Measurements from ENCODE around the gene E4F1. TPM values are rescaled to one million over a fixed set of nuclear protein-coding genes. Genes with fewer than 3 reads are reported as not detected.
A peak's percentile ranks its signal among the peaks of the same experiment; 100 is the strongest.
"Not testable (repeated sequence)": the region's sequence is repeated elsewhere in the genome, so short reads cannot be mapped to it uniquely, and the experiment has no call there.

Gene E4F1
- total RNA-seq, 1 experiment from 2014 or later: 20.1 TPM

DNA sequence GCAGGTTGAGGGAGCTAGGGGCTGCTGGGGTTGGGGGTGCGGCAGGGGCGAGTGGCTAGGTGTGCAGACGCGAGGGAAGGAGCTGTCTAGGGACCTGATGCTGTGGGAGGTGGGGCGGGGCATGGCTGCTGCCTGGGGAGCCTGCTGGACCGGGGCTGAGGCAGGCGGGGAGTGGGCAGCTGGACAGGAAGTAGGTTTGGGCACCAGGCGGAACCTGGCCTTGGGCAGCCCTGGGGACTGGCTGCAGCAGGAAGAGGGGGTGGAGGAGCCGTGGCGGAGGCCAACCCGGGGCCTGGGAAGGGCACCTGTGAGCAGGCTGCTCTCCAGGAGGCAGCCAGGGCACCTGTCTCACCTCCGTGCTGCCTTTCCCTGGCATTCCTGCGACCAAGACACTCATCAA is 7.0 kb downstream of the E4F1 start:
- DNase-seq (ENCODE audit: low read depth): no peak

DNA sequence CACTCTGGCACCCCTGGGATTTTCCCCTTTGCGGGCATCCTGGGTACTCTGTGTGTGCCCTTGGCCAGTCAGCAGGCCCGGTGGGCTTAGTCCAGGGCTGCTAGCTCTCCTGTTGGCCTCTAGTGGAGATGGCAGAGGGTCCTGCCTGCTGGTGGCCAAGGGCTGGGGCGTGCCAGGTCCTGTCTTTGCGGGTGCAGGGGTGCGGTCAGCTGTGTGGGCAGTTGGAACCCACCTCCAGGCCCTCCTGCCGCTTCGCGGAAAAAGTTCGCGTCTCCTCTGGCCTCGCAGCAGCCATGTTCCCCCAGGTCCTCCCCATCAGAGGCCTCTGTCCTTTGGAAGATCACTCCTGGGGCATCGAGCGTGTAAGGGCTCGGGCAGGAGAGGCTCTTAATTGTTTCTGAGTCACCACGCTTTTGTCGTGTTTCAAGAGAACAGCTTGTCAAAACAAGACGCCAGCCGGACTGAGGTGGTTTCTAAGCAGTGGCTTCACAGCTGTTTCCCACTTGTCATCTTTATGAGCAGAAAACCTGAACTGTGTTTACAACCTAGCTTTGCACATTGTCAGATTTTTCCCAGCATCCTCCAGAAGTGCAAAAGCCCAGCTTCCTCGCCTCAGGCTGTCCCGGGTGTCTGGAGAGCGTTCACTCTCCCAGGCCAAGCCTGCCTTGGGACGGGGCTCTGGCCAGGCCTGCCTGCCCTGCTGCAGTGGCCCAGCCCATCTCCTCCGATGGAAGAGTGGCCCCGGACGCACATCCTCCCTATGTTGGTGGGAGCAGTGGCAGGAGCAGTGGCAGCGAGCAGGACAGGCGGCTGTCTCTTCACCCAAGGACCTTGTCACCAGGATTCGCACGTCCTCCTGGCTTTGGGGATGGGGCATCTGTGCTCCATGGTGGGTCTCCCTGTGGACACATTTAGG is 7.9 kb downstream of the E4F1 start:
- no peak for DNase-seq (ENCODE audit: low read depth)

DNA sequence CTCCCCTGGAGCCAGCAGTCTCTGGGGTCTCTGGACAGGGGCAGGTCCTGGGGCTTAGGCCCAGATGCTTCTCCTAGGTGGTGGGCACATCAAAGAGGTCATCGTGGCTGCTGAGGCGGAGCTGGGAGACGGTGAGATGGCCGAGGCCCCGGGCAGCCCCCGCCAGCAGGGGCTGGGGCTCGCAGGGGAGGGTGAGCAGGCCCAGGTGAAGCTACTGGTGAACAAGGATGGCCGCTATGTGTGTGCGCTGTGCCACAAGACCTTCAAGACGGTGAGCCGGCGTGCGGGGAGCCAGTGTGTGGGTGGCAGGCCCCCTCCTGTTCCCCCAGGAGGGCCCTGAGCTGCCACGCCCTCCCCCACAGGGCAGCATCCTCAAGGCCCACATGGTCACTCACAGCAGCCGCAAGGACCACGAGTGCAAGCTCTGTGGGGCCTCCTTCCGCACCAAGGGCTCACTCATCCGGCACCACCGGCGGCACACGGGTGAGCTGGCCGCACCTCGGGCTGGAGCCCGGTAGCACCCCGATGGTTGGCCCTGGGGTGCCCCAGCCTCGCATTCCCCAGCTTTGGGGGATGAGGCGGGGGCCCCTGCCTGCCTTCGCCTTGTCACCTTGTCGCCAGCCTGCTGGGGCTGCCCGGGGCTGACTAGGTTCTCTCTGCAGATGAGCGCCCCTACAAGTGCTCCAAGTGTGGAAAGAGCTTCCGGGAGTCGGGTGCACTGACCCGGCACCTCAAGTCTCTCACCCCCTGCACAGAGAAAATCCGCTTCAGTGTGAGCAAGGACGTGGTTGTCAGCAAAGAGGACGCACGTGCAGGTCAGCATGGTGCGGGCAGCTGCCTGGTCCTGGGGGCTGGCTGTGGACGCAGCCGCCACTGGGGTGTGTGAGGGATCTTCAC is 9.0 kb downstream of the E4F1 start:
- no peak for DNase-seq (ENCODE audit: low read depth)

DNA sequence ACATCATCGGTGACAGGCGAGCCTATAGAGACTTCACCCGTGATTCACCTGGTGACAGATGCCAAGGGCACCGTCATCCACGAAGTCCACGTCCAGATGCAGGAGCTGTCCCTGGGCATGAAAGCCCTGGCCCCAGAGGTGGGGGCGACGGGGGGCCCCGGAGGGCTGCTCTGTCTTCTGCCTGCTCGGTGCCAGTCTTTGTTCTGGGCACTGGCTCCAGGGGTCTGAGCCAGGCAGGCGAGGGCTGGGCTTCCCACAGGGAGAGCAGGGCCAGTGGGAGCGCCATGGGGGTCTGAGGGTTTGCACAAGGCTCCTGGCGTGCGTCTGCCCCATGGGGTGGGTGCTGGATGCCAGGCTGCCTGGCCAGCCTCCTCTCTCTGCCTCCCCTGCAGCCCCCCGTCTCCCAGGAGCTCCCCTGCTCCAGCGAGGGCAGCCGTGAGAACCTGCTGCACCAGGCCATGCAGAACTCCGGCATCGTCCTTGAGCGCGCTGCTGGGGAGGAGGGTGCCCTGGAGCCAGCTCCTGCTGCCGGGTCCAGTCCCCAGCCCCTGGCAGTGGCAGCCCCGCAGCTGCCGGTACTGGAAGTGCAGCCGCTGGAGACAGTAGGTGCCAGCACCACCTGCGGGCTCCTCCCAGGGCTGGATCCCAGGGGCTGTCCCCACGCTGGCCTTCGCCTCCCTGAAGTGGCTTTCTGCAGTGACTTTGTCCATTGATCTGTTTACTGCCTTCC is 9.8 kb downstream of the E4F1 start:
- DNase-seq (ENCODE audit: low read depth): no peak

DNA sequence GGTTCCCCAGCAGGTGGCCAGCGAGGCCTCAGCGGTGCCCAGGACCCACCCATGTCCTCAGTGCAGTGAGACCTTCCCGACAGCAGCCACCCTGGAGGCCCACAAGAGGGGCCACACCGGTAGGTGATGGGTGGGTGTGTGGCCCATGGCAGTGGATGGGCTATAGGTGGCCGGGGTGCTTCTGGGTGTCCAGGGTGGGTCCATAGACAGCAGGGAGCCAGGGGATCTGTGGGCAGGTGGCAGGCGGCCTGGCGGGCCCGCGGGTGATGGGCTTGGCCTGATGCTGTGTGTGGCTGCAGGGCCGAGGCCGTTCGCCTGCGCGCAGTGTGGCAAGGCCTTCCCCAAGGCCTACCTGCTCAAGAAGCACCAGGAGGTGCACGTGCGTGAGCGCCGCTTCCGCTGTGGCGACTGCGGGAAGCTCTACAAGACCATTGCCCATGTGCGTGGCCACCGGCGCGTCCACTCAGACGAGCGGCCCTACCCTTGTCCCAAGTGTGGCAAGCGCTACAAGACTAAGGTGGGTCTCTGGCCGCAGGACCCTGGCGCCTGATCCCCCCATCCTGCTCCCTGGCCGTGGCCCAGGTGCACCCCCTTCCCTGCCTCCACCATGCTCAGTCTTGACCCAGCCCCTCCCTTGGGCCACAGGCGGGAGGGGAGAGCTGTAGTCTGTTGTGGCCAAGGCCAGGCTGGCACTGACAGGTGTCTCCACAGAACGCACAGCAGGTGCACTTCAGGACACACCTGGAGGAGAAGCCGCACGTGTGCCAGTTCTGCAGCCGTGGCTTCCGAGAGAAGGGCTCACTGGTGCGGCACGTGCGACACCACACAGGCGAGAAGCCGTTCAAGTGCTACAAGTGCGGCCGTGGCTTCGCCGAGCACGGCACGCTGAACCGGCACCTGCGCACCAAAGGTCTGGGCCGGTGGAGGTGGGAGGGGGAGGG is 10.8 kb downstream of the E4F1 start:
- no peak for DNase-seq (ENCODE audit: low read depth)

DNA sequence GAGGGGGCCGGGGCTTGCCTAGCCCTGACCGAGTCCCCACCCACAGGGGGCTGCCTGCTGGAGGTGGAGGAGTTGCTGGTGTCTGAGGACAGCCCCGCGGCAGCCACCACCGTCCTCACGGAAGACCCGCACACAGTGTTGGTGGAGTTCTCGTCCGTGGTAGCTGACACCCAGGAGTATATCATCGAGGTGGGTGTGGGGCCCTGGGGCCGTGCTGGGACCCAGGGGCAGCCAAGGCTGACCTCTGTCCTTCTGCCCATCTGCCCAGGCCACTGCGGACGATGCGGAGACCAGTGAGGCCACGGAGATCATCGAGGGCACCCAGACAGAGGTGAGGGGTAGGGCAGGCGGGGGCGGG is 11.4 kb downstream of the E4F1 start:
- DNase-seq (ENCODE audit: low read depth): no peak

DNA sequence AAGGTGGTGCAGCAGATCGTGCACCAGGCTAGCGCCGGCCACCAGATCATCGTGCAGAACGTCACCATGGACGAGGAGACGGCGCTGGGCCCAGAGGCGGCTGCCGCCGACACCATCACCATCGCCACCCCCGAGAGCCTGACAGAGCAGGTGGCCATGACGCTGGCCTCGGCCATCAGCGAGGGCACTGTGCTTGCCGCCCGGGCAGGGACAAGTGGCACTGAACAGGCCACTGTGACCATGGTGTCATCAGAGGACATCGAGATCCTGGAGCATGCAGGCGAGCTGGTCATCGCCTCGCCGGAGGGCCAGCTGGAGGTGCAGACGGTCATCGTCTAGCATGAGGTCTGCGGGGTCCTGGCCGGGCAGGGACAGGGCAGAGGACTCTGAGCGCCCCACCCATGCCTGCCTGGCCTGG is 11.9 kb downstream of the E4F1 start:
- DNase-seq (ENCODE audit: low read depth): no peak

DNA sequence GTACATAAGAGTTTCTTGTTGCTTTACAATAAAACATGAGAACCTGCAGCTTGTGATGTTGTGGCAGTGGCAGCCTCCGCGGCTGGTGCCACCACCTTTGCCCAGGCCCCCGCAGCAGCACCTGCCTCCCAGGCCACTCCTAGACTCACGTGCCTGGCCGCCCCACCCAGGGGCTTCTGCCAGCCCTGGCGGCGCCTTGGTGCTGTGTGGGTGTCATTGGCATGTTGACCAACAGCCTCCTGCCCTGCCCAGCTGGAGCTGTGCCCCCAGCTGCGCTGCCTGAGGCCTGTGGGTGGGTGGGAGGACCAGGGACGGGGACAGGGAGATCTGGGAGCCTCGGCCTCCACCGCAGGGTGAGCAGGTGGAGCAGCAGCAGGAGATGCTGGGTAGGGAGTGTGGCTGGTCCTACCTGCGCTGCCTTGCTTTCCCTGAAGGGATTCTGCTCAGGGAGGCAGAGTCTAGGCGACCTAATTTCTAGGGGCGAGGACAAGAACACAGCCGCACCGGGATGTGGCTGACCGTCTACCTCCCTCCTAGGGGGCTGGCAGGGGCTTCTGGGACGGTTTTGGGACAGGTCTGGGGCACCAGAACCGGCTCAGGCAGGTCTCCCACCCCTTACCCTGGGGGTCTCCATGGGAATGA is 12.4 kb downstream of the E4F1 start:
- no peak for DNase-seq (ENCODE audit: low read depth)

DNA sequence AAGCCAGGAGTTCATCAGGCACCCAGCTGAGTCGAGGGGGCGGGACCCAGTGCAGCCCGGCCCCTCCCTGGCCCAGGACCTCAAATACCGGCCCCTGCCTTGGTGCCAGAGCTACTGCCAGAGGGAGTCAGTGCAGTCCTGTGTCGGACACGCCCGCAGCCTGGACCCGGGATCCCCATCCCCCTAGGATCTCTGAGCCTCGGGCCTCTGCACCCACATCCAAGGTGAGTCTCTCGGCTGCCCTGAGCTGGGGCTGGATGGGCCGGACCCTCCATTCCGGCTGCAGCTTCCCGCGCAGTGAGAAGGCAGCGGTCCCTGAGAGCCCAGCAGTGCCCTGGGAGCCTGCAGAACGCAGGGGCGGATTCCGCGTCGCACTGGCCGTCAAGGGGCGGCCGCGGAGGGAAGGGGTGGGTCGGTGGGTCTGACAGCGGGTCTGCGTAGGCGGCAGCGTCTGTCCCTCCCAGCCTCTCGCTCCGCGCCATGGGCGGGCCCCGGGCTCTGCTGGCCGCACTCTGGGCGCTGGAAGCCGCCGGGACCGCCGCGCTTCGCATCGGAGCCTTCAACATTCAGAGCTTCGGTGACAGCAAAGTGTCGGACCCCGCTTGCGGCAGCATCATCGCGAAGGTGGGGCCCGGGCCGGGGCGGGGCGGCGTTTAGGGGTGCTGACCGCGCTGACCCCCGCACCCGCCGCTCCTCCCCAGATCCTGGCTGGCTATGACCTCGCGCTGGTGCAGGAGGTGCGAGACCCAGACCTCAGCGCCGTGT is 13.1 kb downstream of the E4F1 start, which contains the start of gene DNASE1L2:
TSS of gene DNASE1L2 (plus strand) at position 108 of the 765 bp plus-strand sequence. CDS start at position 481, 373 bp downstream.
- peak; percentile 30 for DNase-seq (ENCODE audit: low read depth)

DNA sequence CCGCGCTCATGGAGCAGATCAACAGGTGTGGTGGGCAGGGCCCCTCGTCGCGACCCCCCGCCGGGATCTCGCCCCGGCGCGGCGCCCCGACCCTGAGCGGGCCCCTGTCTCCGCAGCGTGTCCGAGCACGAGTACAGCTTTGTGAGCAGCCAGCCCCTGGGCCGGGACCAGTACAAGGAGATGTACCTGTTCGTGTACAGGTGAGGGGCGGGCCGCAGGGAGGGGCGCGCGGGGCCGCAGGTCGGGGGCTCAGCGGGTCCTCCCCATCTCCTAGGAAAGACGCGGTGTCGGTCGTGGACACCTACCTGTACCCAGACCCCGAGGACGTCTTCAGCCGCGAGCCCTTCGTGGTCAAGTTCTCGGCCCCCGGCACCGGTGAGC is 13.7 kb downstream of the E4F1 start:
- DNase-seq (ENCODE audit: low read depth): no peak

DNA sequence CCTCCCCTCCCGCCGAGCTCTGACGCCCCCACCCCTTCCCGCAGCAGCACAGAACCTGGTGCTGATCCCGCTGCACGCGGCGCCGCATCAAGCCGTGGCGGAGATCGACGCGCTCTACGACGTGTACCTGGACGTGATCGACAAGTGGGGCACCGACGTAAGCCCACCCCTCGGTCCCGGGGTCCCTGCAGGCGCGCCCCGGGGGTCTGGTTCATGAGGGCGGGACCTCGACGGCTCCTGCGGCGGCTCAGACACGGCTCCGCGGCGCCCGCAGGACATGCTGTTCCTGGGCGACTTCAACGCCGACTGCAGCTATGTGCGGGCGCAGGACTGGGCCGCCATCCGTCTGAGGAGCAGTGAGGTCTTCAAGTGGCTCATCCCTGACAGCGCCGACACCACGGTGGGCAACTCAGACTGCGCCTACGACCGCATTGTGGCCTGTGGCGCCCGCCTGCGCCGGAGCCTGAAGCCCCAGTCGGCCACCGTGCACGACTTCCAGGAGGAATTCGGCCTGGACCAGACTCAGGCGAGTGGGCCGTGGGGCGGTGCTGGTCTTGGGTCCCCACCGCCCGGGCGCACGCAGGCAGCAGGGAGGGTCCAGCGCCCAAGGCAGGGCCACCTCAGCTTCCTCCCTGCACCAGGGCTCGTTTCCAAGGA is 14.2 kb downstream of the E4F1 start:
- no peak for DNase-seq (ENCODE audit: low read depth)

DNA sequence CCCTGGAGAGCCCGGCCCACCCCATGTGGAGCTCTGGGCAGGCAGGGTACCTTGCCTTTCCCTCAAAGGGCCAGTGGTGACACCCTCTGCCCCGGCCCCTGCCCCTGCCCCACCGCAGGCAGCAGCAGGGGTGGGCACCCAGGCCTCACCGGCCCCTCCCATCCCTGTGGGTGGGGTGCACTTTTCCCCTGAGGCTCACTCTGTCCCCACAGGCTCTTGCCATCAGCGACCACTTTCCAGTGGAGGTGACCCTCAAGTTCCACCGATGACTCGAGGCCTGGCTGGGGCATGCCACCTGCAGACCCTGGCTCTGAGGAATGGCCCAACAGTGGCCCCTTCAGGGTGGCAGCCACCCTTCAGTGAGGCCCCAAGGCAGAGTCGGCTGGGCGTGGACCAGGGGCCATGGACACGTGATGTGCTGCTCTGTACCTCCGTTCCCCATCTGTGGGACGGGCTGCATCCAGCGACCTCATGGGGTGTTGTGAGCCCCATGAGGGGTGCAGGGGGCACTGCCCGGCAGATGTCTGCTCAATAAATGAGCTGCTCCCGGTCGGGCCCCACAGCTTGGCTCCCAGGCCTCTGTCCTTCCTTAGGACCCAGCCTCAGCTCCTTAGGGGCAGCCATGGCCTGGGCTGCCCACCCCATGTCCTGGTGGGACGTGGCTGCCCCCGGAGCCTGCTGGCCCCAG is 14.9 kb downstream of the E4F1 start:
- no peak for DNase-seq (ENCODE audit: low read depth)

DNA sequence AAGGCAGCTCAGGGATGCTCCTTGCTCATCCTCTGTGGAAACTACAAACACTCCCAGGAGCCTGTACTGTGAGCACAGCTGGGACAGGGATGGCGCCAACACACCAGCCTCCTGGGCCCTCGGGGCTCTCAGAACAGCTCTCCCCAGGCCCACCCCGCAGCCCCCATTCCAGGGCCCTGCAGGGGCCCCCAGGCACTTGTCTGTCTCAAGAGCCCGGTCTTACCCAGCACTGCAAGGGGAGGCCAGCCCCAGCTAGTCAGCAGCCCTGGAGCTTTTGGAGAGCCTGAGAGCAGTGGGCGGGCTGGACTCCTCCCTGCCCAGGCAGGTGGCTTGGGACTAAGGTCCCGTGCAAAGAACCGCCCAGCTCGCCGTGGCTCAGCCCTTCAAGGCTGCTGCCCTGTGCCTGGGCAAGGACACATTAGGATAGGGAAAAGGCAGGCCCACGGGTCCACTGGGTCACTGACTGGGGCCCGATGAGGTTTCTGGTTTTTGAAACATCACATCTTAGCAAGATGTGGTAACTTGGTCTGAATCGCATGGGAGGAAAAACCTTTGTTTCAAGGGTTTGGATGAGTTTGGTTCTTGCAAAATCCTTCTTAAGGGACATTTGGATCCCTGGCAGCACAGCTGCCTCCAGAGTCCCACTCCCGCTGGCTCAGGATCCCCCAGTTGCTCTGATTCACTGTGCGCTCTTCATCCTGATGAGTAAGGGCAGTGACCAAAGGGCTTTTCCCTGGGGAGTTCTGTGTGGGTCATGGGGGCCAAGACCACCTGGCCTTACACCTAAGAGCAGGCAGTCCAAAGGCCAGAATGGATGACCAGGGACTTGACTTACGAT is 15.7 kb downstream of the E4F1 start:
- no peak for DNase-seq (ENCODE audit: low read depth)

DNA sequence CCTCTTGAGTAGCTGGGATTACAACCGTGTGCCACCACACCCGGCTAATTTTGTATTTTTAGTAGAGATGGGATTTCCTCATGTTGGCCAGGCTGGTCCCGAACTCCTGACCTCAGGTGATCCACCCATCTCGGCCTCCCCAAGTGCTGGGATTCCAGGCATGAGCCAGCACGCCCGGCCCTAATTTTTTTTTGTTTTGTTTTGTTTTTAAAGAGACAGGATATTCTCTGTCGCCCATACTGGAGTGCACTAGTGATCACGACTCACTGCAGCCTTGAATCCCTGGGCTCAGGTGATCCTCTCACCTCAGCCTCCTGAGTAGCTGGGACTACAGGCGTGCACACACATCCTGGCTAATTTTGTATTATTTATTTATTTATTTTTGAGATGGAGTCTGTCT is 16.9 kb downstream of the E4F1 start:
- DNase-seq (ENCODE audit: low read depth): not testable (repeated sequence)

DNA sequence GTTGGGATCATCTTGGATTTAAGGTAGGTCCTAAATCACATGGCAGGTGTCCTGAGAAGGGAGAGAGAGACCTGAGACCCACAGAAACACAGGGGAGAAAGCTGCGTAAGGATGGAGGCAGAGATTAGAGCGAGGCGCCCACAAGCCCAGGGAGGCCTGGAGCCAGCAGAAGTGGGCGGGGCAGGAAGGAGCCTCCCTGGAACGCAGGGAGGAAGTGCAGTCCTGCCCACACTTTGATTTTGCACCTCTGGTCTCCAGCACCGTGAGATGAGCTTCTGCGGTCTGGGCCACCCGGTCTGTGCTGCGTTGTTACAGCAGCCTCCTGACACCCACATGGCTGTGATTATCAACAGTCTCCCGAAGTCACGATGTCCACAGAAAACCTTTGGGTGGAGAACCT is 19.2 kb downstream of the E4F1 start:
- DNase-seq (ENCODE audit: low read depth): no peak

DNA sequence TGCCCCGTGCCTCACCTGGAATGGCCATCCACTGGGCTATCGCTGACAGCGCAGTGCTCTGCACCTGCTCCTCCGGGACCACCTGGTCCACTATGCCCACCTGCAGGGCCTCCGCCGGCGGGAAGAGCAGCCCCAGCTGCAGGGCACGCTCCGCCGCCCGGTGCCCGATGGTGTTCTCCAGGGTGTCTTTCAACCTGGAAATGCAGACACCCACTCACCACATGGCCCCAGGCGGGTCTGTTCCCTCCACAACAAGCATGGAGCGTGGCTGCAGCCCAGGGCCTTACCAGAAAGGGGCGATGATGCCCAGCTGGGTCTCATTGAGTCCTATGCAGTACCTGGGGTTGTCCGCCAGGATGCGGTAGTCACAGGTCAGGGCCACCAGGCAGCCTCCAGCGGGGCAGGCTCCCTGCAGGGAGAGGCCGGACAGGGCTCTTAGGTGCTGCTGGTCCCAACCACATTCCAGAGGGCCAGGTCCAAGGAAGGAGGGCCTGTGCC is 19.7 kb downstream of the E4F1 start:
- no peak for DNase-seq (ENCODE audit: low read depth)

DNA sequence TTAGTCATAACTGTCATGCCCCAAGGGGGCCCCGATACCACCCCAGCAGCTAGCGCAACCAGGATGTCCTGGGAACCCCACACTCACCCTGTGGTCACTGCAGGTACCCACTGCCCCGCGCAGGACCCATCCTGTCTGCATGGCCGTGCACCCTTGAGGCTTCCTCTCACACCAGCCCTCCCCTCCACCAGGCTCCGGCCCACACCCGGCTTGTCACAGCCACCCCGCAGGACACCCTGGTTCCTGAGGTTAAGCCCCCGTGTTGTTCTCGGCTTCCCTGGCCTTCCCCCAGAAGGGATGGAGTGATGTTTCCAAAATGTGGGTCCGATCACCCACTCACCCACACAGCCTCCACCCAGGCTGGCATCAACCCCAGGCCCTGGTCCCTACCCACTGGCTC is 20.4 kb downstream of the E4F1 start:
- no peak for DNase-seq (ENCODE audit: low read depth)
